HG03439 (cell line): ENCODE results near the gene PDE10A.

Experiments
- ATAC-seq: cut with Tn5 transposase; IDR thresholded peaks from one replicate; pipeline ENCODE4 v1.9.1; 2021; ENCODE audit warnings: mild to moderate bottlenecking, moderate library complexity; ENCODE audit not compliant: unreplicated experiment

Gene PDE10A

GRCh38 chr6:165662749-165663376 lies at the start of gene PDE10A:
Gene PDE10A, minus strand, starts transcription at chr6:165663241. Its CDS starts 430 bp downstream, at chr6:165662811.
- ATAC-seq = no peak

GRCh38 chr6:165708985-165709576 lies 46.0 kb upstream of the PDE10A start:
- ATAC-seq = no peak

- ATAC-seq = no peak
Observed at GRCh38 chr6:165707067-165707853, 44.2 kb upstream of the PDE10A start.

- no peak for ATAC-seq
Observed at GRCh38 chr6:165705941-165706340, 42.9 kb upstream of the PDE10A start.

- ATAC-seq = no peak
Observed at GRCh38 chr6:165704045-165704748, 41.2 kb upstream of the PDE10A start.

- no peak for ATAC-seq
Observed at GRCh38 chr6:165702669-165703068, 39.6 kb upstream of the PDE10A start.

GRCh38 chr6:165701564-165702354 lies 38.7 kb upstream of the PDE10A start:
- peak; percentile 47 for ATAC-seq

- no peak for ATAC-seq
Observed at GRCh38 chr6:165701005-165701404, 38.0 kb upstream of the PDE10A start.

- no peak for ATAC-seq
Observed at GRCh38 chr6:165698868-165699267, 35.8 kb upstream of the PDE10A start.

- no peak for ATAC-seq
Observed at GRCh38 chr6:165697171-165697570, 34.1 kb upstream of the PDE10A start.

- ATAC-seq = no peak
Observed at GRCh38 chr6:165695722-165696515, 32.9 kb upstream of the PDE10A start.

GRCh38 chr6:165694296-165694695 lies 31.3 kb upstream of the PDE10A start:
- ATAC-seq = no peak

- ATAC-seq = no peak
Observed at GRCh38 chr6:165692106-165692653, 29.1 kb upstream of the PDE10A start.

GRCh38 chr6:165689699-165690098 lies 26.7 kb upstream of the PDE10A start:
- no peak for ATAC-seq

GRCh38 chr6:165686596-165687365 lies 23.7 kb upstream of the PDE10A start:
- ATAC-seq = no peak

- ATAC-seq = no peak
Observed at GRCh38 chr6:165685302-165685701, 22.3 kb upstream of the PDE10A start.

- no peak for ATAC-seq
Observed at GRCh38 chr6:165684333-165684732, 21.3 kb upstream of the PDE10A start.

GRCh38 chr6:165680975-165681374 lies 17.9 kb upstream of the PDE10A start:
- ATAC-seq = no peak

GRCh38 chr6:165679326-165679725 lies 16.3 kb upstream of the PDE10A start:
- no peak for ATAC-seq
